Measurements from ENCODE around the gene RPS2. TPM values are rescaled to one million over a fixed set of nuclear protein-coding genes. Genes with fewer than 3 reads are reported as not detected.
A peak's percentile ranks its signal among the peaks of the same experiment; 100 is the strongest.

Gene RPS2
- total RNA-seq, 2 donors from 2014 or later: 782 to 1,247 TPM

- Histone ChIP-seq H3K36me3 (peaks cover 5% of the 10 kb centered on the region), H3K27ac (no peak overlapping the region), H3K4me3 (peak overlapping the region in 1 of 2 donors; percentile 55), H3K9me3 (no peaks in the 10 kb centered on the region), H3K4me1 (peaks cover 0 to 33% of the 10 kb centered on the region in 2 donors), H3K27me3 (peaks cover 16 to 26% of the 10 kb centered on the region in 2 donors)
- TF ChIP-seq CTCF (IDR thresholded peaks at IDR 0.05): no peak
- DNase-seq (ENCODE audit: low spot score): no peak
Observed at GRCh38 chr16:1991135-1991551, 26.5 kb upstream of the RPS2 start.

- no peak for DNase-seq (ENCODE audit: low spot score)
- no peak overlapping the region for H3K27ac ChIP-seq
Observed at GRCh38 chr16:1990351-1991134, 25.9 kb upstream of the RPS2 start.

GRCh38 chr16:1990101-1990350 lies 25.4 kb upstream of the RPS2 start:
- H3K27me3 ChIP-seq: peaks cover 16 to 26% of the 10 kb centered on the region in 2 donors
- peaks cover 12% of the 10 kb centered on the region for H3K36me3 ChIP-seq
- H3K9me3 ChIP-seq: no peaks in the 10 kb centered on the region
- H3K4me3 ChIP-seq: peak overlapping the region; percentile 21 to 31
- H3K27ac ChIP-seq: no peak overlapping the region
- H3K4me1 ChIP-seq: peaks cover 0 to 37% of the 10 kb centered on the region in 2 donors
- TF ChIP-seq CTCF (IDR thresholded peaks at IDR 0.05): no peak
- no peak for DNase-seq (ENCODE audit: low spot score)

More at GRCh38 chr16:1990351-1991134, 25.9 kb upstream of the RPS2 start:
- Histone ChIP-seq H3K4me1 (peaks cover 0 to 33% of the 10 kb centered on the region in 2 donors), H3K36me3 (peaks cover 11% of the 10 kb centered on the region), H3K9me3 (no peaks in the 10 kb centered on the region), H3K4me3 (peak overlapping the region; percentile 21 to 31), H3K27me3 (peaks cover 16 to 26% of the 10 kb centered on the region in 2 donors)
- no peak for TF ChIP-seq CTCF (IDR thresholded peaks at IDR 0.05)

GRCh38 chr16:1989209-1990100 lies 24.8 kb upstream of the RPS2 start, which contains the start of gene SYNGR3:
Gene SYNGR3 (plus strand): TSS chr16:1989970. CDS start chr16:1990103, 133 bp downstream.
- Histone ChIP-seq H3K27me3 (peaks cover 16 to 26% of the 10 kb centered on the region in 2 donors), H3K4me1 (peaks cover 0 to 43% of the 10 kb centered on the region in 2 donors), H3K4me3 (peak within 1 kb of the TSS; percentile 21 to 31), H3K9me3 (no peaks in the 10 kb centered on the region), H3K36me3 (peaks cover 12% of the 10 kb centered on the region), H3K27ac (no peak within 1 kb of the TSS)
- DNase-seq (ENCODE audit: low spot score): no peak
- TF ChIP-seq CTCF (IDR thresholded peaks at IDR 0.05): no peak

GRCh38 chr16:1987198-1987597 lies 22.6 kb upstream of the RPS2 start:
- Histone ChIP-seq H3K9me3 (no peaks in the 10 kb centered on the region), H3K4me1 (peaks cover 0 to 50% of the 10 kb centered on the region in 2 donors), H3K27ac (no peak overlapping the region), H3K4me3 (no peak overlapping the region), H3K36me3 (peaks cover 12% of the 10 kb centered on the region), H3K27me3 (peaks cover 16 to 26% of the 10 kb centered on the region in 2 donors)
- no peak for DNase-seq (ENCODE audit: low spot score)
- TF ChIP-seq CTCF (IDR thresholded peaks at IDR 0.05): no peak
